ENCODE measurements around the gene C1orf21.
"Not testable (repeated sequence)": the region's sequence is repeated elsewhere in the genome, so short reads cannot be mapped to it uniquely, and the experiment has no call there.

The C1orf21 gene, protein sequence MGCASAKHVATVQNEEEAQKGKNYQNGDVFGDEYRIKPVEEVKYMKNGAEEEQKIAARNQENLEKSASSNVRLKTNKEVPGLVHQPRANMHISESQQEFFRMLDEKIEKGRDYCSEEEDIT

DNA sequence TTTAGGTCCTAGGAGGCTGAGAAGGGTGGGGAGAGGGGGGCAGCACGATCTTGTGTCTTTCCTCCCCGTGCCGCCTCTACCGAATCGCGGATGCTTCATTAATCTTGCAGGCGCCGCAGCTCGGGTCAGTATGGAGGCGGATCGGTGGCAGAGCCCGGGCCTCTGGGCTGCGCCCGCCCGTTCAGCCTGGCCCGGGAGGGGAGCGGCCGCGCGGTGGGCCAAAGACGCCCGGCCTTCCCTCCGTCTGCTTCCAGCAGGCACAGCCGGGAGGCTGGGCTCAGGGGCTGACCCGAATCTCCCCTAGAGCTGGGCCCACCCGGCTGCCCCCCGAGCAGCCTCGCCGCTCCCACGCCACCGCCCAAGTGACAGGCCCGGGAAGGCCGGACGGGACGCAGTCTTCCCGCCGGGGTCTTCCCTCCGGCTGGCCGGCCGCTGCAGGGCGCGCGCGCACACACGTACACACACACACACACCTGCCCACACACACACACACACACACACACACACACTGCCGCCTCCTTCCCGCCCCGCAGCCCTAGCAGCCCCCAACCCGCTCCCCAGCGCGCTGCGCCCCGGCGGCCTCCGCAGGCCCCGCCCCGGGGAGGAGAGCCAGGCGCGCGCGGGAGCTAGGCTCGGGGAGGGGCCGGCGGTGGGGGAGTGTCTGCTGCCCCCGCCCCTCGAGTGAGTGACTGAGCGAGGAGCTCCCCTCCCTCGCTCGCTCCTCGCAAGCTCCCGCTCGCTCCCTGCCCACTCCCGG lies at the start of gene C1orf21:
Gene C1orf21, plus strand, starts transcription at position 718 of the 757 bp plus-strand sequence. CDS start 90,481 bp downstream, outside the sequence.
- peak; percentile 18 for DNase-seq

DNA sequence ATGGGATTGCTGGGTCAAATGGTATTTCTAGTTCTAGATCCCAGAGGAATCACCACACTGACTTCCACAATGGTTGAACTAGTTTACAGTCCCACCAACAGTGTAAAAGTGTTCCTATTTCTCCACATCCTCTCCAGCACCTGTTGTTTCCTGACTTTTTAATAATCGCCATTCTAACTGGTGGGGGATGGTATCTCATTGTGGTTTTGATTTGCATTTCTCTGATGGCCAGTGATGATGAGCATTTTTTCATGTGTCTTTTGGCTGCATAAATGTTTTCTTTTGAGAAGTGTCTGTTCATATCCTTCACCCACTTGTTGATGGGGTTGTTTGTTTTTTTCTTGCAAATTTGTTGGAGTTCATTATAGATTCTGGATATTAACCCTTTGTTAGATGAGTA lies 49.0 kb upstream of the C1orf21 start:
- DNase-seq, result not testable (repeated sequence)

DNA sequence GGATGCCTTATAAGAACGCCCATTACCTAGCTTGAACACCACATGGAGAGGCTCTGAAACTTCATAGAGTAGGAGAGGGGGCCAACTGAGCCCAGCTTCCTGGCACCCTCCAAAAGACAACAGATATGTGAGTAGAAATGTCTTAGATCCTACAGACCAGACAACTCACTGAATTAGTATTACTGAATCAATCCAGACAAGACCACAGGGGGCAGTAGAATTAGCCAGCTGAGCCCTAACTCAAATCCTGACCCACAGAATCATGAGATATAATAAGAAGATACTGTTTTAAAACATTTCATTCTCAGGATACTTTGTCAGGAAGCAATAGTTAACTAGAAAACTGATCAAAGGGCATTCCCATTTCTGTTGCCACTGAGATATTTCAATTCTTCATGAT lies 45.8 kb upstream of the C1orf21 start:
- DNase-seq, result no peak

DNA sequence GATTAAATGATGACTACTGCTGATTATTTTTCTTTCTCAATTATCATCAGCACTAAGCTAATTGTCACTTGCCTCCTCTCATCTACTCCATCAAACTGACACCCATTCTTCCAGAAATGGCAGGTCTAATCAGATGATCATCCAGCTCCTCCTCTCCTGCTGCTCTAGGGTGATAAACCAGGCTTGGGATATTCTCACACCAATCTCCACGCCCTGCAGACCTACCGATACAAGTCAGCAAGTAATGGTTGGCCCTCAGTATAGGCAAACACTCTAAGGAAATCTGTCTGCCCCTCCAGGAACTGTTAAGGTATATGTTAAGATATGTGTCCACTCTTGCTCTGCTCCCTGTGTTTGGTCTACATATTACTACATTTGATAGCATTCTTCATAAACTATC lies 36.3 kb upstream of the C1orf21 start:
- no peak for DNase-seq

DNA sequence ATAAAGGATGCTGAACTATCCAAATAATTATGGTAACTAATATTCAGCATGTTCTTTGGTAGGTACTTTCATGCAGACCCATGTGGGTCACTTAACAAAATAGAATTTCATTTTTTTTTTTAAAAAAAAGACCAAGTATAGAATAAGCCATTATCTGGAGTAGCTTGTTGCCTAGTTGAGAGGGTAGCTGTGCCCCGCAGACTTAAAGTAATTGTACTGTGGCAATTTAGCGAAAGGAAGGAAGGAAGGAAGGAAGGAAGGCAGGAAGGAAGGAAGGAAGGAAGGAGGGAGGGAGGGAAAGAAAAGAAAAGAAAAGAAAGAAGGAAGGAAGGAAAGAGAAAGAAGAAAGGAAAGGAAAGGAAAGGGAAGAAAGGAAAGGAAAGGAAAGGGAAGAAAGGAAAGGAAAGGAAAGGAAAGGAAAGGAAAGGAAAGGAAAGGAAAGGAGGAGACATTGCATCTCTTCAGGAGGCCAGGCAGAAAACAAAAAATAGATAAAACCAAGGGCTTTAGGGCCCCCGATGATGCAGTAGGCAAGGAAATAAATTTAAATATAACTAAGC lies 35.3 kb upstream of the C1orf21 start:
- no peak for DNase-seq

DNA sequence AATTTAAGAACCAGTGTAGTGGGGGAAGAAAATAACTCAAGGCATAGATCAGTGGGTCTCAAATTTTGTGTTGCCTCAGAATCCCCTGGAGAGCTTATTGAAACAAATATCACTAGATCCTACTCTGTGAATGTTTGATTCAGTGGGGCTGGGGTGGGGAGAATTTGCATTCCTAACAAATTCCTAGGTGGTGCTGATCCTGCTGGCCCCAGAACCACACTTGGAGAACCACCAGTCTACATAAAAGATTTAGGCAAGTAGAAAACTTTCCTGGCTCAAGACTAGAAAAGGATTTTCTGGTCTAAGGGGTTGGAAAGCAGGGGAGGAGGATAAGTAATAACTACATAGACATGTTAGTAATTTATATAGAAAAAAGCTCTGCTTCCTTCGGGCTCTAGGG lies 34.1 kb upstream of the C1orf21 start:
- DNase-seq, result no peak

DNA sequence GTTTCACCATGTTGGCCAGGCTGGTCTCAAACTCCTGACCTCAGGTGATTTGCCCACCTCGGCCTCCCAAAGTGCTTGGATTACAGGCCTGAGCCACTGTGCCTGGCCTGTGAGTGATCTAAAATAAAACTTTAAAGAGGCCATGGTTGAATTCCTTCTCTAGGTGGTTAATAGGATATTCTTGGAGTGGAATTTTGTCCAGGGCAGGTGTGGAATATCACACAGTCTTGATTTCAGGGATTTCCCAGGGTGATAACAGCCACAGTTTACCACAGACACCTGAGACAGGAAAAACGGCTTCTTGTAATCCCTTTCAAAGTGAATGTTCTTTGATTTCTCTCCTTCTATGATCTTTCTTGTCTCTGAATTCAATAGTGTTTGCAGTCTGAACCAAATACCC lies 32.1 kb upstream of the C1orf21 start:
- DNase-seq, result no peak

DNA sequence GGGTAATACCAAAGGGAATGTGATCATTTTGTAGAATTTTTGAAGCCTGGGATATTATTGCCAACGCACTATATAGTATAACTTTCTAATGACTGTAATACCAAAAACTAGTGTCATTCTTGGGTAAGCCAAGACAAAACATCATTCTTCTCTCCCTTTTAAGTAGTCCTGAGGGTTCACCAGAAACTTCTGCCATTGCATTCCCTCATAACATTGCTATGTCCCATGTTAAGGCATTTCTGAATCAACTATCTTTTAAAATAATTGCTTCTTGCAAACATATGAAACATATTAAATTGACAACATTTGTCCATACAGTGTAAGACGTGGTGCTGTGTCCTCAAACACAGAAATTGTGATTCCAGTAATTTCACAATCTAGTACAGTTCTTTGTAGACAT lies 29.9 kb upstream of the C1orf21 start:
- no peak for DNase-seq

DNA sequence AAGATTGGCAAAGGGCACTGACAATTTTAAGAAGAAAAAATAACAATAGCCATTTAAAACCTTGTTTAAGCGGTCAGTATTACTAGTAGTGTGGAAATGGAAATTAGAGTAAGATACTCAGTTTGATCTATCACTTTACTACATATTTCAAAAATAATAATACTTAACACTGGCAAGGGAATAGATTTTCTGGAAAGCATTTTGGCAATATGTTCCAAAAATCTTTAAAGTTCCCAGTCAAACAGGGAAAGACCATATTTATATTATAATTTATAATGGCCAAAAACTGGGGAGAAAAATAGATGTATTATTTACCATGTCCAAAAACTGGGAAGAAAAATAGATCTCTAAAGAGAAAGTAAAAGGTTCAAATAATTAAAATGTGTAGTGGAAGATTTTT lies 28.6 kb upstream of the C1orf21 start:
- no peak for DNase-seq

DNA sequence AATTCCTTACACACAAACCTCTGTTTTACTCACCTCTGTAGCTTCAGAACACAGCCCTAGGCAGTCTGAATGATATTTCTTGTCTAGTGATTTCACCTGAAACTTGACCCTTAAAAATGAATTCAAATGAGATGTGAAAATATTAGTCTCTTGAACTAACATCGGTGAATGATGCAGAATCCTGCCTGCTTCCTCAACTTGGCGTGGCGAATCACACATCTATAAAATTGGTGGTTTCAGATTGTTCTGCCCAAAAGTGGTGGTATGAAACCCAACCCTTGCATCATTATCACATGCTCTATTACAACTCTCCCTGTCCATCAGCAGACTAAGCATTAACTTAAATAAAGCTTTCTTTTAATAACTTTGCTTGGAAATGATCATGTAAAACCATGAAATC lies 26.9 kb upstream of the C1orf21 start:
- peak; percentile 41 for DNase-seq

DNA sequence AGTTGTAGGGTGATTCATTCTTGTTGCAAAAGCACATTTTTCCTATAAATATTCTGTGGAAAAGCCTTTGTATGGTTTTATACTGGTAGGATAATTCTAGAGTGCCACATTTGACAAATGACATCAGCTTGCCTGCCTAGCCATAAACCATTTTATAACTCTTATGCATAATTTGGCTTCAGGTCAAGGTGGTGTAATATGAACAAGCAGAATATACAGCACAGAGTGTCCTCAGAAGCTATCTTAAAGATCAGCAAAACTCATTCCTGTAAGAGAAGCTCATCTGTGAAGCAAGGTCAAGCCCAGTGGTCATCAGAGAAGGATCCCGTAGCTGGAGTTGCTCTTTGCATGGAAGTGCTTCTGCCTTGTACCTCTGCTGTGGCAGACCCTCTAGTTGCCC lies 24.0 kb upstream of the C1orf21 start:
- no peak for DNase-seq

DNA sequence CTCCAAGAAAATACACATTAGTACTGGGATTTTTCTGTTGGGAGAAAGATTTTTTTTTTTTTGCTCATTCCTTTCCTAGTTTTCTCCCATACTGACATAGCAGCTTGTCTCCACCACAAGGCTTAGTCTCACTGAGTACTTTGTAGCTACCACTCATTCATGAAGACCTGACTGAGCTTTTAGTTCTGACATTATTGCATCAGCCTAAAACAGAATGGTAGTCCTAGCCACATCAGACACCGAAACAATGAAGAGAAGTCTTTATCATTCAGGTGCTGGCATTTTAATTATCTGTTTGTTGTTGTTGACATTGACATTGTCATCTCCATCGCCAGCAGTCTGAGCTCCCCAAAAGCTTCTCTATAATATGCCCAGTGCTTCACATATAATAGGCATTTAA lies 21.1 kb upstream of the C1orf21 start:
- no peak for DNase-seq

DNA sequence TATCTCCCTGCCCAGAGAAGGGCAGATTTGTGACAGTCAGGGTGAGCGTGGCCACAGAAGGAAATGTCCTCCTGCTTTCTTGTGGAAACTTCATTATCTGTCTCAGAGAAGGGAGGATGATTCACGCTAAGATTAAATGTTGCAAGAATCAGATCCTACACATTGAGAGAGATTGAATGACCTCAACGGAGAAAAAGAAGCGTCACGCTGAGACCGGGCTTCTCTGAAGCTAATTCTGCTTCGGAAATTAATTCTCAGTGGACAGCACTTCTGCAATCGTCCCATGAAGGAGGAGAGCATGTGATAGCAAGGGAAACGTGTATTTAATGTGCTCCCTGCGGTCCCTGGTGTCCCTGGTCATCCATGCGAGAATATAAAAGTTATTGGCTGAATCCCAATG lies 19.8 kb upstream of the C1orf21 start:
- DNase-seq, result peak; percentile 86

DNA sequence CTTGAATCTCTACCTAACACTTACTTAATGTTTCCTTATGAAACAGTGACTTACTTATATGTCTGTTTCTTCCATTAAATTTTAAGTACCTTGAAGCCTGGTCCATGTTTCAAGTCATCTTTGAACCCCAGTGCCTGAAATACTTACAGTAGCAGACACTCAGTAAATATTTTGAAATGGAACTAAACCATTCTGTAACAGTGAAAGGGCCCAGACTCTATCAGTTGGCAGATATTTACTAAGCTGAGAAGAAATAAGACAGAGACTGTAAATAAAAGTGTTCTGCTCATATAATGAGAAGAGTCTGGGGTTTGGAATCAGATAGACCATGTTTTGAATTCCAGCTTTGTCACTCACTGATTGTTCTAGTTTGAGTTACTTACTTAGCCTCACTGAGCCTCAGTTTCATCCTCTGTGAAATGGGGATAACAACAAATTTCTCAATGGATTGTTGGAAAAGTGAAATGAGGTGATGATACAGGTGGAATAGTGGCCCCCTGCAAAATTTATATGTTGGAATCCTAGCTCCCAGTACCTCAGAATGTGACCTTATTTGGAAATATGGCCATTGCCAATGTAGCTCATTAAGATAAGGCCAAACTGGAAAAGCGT lies 19.3 kb upstream of the C1orf21 start:
- DNase-seq, result no peak

DNA sequence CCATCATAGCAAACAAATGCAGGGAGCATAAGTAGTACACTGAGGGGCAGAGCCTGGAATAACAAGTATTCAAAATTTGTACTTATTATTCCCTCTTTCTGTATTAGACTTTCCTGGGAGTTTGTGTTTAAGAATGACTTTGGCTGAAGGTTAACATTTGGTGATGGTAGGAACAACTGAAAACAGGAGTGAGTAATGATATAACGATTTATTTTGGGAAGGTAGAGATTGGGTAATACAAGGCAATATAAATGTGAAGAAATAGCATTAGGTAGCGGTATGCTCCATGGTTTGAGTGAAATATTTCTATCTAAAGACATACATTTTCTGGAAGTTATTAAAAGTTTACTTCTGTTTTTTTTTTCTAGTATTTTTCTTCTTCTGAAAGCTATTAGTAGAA lies 18.5 kb upstream of the C1orf21 start:
- DNase-seq, result peak; percentile 44

DNA sequence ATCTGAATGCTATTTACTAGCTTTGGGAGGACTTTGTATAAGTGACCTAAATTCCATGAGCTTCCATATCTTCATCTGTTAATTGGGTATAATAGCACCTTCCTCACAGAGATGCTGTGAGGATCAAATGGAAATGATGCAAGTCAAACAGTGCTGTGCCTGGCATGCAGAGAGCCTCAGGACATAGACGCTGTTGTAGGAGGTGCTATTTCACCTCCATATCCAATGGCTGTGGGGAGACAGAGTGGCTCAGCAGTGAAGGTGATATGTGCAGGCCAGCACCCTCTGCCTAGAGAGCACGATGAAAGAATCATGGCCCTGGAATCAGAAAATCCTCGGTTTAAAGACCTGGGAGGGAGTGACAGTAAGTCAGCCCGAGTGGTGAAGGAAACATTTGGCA lies 16.0 kb upstream of the C1orf21 start:
- DNase-seq, result no peak

DNA sequence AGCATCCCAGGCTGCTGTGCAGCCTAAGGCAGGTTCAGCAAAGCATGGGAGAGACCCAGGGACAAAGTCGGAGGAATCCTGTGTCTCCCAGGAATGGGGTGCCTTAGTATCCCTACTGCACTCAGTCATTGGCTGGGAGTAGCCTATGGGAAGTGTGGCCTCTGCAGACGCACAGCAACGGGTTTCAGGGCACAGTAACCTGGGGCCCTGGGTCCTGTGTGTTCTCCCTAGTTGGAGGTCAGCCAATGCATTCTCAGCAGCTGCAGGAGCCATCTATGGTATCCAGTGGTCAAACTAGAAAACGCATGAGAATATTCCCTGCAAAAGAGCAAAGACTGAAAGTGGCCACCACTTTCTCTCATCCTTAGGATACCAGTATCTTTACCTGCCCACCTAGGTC lies 13.7 kb upstream of the C1orf21 start:
- DNase-seq, result no peak

DNA sequence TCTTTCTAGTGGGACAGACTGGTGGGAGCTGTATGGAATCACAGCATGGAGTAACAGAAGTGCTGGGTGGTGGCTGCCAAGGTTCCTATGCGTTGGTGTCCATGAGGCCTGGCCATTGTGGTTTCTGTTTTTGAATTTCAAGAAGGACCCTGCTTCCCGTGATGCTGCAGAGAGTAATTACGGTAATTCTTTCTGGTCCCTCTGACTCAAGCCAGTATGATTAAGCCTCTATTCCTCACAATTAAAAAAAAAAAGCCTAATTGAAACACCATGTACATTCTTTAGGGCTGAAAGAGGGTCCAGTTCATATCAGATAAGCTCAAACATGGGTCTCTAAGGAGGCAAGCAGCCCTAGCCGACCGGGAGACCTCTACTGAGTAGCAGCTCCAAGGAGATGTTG lies 10.5 kb upstream of the C1orf21 start:
- DNase-seq, result no peak

DNA sequence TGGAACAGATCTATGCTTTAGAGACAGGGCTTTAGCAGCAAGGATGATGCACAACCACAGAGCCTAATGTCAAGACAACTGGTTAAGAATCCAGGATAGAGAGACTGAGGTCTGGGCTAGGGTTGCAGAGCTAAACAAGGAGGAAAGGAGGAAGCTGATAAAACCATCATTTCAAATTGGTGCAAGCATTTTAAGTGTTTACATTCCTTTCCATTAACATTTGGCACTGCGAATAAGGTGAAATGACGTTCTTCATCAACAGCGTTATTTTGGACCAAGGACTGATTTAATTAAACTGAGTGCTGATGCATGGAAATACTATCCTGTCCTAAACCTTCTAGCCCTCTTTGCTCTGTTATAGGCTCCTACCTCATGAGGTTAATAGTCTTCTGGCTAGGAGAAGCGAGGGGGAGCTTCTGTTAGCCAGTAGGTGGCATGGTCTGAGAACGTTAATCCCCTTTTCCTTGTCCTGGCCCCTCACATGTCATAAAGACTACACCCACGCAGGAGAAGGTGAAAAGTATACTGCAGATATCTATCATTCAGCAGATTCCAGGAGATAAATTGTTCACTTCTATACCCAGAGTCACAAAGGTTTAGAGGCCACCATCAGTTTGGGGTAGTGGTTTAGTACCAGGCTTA lies 7.6 kb upstream of the C1orf21 start:
- DNase-seq, result no peak

DNA sequence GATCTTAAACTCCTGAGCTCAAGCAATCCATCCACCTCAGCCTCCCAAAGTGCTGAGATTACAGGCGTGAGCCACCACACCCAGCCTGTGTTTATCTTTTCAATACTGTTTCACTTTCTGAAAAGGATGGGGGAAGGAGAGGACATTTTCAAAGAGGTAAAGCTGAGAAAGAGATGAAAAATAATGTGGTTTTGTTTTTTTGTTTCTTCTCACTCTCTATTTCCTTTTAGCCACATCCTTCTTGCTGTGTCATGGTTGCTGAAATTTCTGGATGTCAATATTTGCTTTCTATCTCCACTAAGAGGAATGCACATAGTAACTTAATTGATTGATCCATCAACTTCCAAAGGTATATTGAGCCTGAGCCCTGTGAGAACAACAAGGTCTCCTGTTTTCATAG lies 6.4 kb upstream of the C1orf21 start:
- no peak for DNase-seq

DNA sequence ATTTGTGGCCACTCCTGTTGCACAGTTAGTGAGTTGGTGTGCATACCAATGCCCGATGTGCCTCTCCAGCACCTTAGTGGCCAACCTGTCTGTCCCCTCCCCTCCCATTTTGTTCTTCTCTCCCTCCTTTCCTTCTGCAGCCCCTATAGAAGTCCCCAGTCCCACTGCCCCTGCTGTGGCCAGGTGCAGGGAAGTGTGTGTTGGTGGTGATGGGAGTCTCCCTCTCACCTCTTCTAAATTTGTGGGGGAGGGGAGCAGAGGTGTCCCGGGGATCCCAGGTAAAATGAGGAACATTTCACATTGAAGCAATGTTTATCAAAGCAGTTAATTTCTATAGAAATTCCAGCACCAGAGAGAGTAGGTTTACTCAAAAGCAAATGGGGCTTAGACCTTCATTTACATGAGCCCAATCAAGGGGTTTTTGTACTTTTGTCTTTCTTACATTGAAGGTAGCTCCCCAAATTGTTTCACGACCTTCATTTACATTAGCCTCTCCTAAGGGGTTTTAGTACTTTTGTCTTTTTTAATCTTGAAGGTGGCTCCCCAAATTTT lies 3.0 kb upstream of the C1orf21 start:
- no peak for DNase-seq

DNA sequence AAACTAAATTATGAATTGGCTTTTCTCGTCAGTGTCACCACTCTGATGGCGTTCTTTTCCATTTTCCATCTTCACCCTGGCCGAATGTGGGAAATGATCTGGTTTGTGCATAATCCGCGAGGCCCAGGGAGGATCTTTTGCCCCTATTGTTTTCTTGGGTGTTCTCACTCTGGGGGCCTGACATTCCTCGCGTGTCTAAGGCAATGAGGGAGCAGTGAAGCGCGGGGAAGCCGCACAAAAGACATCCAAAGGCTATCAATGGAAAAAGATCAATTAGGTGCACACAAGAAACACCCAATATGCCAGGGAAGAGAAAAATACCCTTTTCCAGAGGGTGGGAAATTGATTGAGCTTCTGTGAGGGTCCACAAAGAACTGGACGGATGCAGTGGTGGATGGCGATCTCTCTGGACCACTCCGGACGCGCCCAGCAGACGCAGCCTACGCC lies 941 bp upstream of the C1orf21 start:
- no peak for DNase-seq

DNA sequence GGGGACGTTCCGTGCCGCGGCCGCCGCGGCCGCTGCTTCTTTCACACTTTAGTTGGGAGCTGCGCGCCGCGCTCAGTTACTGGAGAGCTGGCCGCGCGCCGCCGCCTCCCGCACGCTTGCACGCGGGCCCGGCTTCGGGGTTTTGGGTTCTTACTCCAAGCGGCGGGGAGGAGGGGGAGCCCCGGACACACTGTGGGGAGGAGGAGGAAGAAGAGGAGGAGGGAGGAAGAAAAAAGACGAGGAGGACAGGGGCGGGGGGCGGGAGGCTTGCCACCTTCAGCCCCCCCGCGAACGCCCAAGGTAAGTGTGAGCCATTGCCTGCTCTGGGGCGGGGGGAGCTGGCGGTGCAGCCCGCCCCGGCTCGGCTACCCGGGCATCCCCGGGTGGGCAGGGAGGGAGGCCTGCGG lies 243 bp downstream of the C1orf21 start:
- DNase-seq, result no peak

Data from MV-4-11 (cell line).